Stimulated activated CD4-positive, alpha-beta T cell treated with anti-CD3 and anti-CD28 coated beads, Interleukin-2, amount 100 ng/mL, for 4 hours (primary cell): Measurements from ENCODE around the gene ARHGAP26.
"Not testable (repeated sequence)": the region's sequence is repeated elsewhere in the genome, so short reads cannot be mapped to it uniquely, and the experiment has no call there.

Experiments
- DNase-seq: peaks from one replicate; pipeline ENCODE4 v3.0.0-alpha.2; 2020; ENCODE audit warnings: low read depth

The ARHGAP26 gene

GRCh38 chr5:143188692-143189091 lies 418.5 kb downstream of the ARHGAP26 start:
- no peak for DNase-seq

DNA sequence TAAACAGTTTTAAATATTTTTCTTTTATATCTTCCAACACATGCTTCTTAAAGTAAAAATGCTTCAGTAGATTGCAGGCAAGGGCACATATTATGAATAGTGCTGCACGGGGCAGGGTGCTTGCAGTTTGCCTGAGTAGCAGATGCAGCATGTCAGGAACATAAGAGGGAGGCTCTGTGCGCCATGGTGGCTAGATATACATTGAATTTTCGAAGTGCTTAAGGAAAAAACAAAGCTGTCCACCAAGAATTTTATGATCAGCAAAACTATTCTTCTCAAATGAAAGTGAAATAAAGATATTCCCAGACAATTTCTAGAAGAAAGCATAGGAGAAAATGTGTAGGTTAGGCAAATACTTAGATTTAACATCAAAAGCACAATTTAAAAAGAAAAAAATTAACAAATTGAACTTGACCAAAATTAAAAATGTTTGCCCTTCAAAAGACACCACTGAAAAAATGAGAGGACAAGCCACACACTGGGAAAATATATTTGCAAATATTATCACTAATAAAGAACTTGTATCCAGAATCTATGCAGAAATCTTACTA lies 420.2 kb downstream of the ARHGAP26 start:
- no peak for DNase-seq

DNA sequence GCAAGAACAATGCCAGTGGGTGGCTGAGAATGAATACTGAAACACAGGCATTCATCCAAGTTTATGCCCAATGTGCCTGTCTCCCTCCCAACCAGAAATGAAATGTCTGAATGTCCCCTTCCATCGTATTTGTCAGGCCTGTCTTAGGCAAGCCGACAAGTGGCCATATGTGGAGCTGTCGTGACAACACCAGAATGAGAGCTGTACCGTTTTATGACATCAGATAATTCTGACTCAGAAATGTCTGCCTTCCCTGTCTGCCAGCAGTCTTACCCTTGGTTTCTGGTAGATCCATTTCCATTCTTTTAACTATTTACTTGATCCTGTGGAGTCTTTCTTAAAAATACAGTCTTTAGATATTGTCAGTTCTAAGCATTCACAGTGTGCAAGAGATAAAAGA lies 421.5 kb downstream of the ARHGAP26 start:
- DNase-seq = no peak

DNA sequence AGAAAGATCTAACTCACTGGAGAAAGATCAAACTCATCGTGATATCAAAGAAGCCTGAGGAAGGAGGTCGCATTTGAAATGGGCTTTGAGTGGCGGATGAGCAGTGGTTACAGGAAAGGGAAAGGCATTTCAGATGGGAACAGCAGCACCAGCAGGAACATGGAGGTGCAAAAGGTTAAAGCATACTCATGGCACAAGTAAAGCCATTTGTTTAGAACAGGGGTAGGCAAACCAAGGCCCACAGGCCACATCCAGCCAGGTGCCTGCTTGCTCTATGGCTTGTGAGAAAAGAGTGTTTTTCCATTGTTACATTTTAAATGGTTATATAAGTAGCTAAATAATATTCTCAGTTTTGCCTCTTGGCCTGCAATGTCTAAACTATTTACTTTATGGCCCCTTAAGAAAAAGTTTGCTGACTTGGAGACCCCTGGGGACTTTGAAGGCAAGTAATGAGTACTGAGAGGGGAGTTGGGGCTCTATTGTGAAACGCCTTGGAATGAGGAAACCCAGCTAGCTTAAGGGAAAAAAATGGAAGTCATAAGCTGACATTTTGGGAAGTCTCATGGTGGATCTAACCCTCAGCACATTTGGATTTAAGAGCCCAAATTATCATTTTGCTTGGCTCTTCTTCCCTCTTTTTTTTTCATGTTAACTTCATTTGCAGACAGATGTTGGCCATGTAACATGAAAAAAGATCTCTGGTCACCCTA lies 422.2 kb downstream of the ARHGAP26 start:
- no peak for DNase-seq

DNA sequence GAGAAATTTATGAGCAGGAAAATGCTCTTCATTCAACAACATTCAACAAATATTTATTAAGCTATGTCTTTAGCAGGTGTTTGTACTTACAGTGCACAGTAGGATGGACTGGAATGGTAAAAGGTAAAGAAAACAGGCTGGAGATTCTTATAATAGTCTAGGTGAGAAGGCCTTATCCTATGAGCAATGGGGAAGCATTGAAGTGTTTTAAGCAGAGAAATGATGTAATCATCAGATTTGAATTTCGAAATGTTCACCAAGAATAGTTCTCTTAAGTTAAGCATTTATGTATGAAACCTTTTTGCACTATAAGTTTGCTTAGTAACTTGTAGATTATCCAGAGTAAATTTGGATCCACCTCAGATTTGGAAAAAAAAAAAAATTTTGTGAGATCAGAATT lies 424.0 kb downstream of the ARHGAP26 start:
- no peak for DNase-seq

GRCh38 chr5:143194713-143195112 lies 424.5 kb downstream of the ARHGAP26 start:
- no peak for DNase-seq

DNA sequence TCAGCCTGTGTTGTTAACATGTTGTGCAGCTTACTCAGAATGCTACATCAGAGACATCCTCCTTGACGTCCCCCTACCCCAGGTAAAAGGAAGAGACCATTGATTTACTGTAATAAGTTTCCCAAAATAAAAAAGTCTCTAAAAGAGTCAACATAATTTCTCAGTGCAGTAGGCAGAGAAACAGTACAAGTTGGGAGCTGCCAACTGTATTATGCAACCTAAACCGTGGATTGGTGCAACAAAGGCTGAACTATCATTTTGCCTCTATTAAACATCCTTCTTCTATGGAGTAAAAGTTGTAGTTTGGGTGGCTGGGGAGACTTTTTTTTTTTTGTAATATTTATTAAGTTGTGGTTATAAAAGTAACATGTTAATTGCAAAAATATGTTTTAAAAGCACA lies 425.3 kb downstream of the ARHGAP26 start:
- no peak for DNase-seq

GRCh38 chr5:143196601-143197259 lies 426.6 kb downstream of the ARHGAP26 start:
- no peak for DNase-seq

DNA sequence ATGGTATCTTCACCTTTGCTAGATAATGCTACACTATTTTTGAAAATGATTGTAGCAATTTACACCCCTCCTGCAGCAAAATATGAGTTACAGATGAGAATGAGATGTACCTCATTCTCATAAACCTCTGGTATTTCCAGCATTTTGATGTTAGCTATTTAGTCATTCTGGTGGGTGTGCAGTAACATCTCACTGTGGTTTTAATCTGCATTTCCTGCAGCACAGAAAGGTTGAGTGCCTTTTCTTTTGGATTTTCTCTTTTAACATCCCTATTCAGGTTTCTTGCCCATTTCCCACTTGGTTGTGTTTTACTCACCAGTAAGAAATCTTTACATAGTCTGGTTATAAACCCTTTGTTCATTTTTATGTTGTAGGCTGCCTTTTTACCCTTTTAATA lies 427.1 kb downstream of the ARHGAP26 start:
- no peak for DNase-seq

DNA sequence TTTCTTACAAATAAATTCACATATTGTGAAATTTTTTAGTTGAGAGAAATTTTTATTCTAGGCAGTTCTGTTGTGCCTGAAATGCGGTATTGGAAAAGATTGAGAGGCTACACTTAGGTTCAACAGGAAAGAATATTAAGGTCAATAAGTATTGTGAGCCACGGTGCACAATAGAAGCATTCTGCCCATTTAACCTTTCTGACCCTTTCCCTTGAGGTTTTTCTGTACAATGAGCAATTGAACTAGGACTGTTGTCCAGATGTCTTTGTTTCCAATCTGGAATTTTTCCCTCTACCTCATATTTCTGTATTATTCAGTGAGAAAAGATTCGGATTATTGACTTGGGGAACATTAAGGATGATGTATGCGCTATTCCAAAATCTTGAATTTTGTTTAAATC lies 428.2 kb downstream of the ARHGAP26 start:
- no peak for DNase-seq

GRCh38 chr5:143199161-143199560 lies 429.0 kb downstream of the ARHGAP26 start:
- DNase-seq = no peak

DNA sequence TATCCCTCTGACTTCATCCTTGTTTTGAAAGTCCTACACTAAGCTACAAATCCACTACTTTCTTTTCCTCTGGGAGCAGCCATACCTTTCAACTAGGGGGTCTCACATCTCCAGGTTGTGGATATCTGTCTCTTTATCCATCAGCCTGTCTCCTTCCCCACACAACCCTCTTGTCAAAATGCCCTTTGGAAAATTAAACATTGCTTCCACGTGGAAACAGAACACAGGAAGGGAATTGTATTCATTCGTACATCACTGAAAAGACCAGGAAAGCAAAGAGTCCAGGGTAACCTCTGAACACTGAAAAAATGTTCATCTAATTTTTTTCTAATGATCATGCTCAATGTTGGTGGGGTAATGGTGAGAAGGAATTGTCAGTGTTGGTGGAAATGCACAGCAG lies 429.7 kb downstream of the ARHGAP26 start:
- no peak for DNase-seq

GRCh38 chr5:143200781-143201398 lies 430.7 kb downstream of the ARHGAP26 start:
- no peak for DNase-seq

- DNase-seq = no peak
Measured at GRCh38 chr5:143201589-143201988, 431.4 kb downstream of the ARHGAP26 start.

DNA sequence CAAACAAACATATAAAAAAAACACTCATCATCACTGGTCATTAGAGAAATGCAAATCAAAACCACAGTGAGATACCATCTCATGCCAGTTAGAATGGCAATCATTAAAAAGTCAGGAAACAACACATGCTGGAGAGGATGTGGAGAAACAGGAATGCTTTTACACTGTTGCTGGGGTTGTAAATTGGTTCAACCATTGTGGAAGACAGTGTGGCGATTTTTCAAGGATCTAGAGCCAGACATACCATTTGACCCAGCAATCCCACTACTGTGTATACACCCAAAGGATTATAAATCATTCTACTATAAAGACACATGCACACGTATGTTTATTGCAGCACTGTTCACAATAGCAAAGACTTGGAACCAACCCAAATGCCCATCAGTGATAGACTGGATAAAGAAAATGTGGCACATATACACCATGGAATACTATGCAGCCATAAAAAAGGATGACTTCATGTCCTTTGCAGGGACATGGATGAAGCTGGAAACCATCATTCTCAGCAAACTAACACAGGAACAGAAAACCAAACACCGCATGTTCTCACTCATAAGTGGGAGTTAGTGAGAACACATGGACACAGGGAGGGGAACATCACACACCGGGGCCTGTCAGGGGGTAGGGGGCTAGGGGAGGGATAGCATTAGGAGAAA lies 433.3 kb downstream of the ARHGAP26 start:
- DNase-seq = not testable (repeated sequence)

GRCh38 chr5:143204474-143205246 lies 434.5 kb downstream of the ARHGAP26 start:
- no peak for DNase-seq

GRCh38 chr5:143205386-143205785 lies 435.2 kb downstream of the ARHGAP26 start:
- DNase-seq = no peak

DNA sequence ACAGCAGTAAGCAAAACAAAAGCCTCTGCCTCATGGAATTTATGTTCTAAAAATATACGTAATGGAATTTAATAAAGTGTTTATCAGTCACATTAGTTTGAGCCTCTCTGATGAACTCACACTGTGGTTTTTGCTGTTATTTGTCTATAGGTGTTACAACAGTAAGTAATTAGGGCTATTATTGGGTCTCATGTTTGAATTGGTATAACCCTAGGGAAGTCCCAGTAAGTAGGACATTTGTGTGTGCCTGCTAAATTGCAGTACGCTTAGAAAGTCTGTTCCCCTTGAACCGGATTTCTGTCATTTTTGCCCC lies 435.7 kb downstream of the ARHGAP26 start:
- DNase-seq = no peak

DNA sequence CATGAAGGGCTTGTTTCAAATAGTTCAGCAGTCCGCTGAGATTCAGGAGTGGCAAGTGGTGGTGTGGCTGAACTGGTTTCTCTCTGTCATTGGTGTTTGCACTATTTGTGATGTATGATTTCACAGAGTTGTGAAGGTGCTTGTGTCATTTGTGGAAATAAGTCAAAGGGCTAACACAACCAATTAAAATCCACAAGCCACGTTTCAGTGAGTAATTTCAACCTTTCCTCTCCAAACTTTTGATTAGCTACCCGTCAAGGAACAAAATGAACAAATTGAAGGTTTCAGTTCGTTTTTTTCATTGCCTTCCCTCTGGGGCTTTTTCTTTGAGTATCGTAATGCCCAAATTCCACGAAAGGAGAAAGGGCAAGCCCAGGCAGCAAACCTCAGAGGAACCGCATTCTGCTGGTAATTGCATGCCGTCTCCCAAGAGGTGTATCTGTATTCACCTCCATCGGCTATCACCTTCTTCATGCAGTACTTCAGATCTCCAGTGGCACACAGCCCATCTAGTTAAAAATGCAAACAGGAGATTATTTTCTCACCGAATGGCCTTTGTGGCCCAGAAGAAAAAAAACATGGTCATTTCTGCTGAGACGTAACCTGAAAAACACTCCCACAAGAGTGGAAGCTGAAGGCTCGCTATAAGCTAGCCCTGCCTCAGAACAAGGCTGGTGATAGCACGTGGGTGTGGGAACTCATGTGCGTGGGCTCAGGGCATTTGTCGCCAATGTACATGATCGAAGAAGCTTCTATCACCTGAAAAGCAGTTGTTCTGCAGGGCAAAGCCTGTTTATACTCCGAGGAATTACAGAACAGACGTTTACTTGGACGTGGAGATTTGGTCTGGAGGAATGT lies 436.2 kb downstream of the ARHGAP26 start:
- DNase-seq = no peak

GRCh38 chr5:143207058-143207457 lies 436.9 kb downstream of the ARHGAP26 start:
- DNase-seq = no peak
